H1 (cell line): ENCODE results near the gene LIN28B. TPM values are rescaled to one million over a fixed set of nuclear protein-coding genes. Genes with fewer than 3 reads are reported as not detected.

Experiments used
- CTCF ChIA-PET: fragments of 300-600 bp; sonication (Branson Sonifier 250); formaldehyde crosslinking; loops from one replicate; lab custom pipeline; 2021; ENCODE audit not compliant: partially characterized antibody; lab: Charles Lee
- POLR2A ChIA-PET: fragments of 300-600 bp; sonication (Branson Sonifier 250); formaldehyde crosslinking; loops from one replicate; lab custom pipeline; 2021; ENCODE audit warnings: inconsistent platforms; ENCODE audit not compliant: partially characterized antibody; lab: Charles Lee
- DNase-seq, 2 experiments: peaks; one replicate each; pipeline versions ENCODE4 v3.0.0 to v3.0.0-alpha.2; 2010 to 2022; ENCODE audit warnings: low spot score in 2 of 2, low read depth in 1 of 2, mixed read lengths in 1 of 2
- FAIRE-seq: peaks from 2 replicates; lab custom pipeline; 2011; peaks lifted over from hg19 to GRCh38; lab: Jason Lieb, UNC
- H2AFZ ChIP-seq: 2 replicates; pipeline ENCODE4 v1.8.1; 2012; ENCODE audit warnings: low read length, inconsistent platforms
- H2AK5ac ChIP-seq: 2 replicates; pipeline ENCODE4 v1.6.1; 2013; ENCODE audit warnings: low read depth, low read length
- H2BK120ac ChIP-seq: replicated peaks from 2 replicates; pipeline ENCODE3; 2013; ENCODE audit warnings: low read depth, low read length, inconsistent platforms
- H2BK12ac ChIP-seq: 2 replicates; pipeline ENCODE4 v1.6.1; 2013; ENCODE audit warnings: low read depth, low read length
- H2BK15ac ChIP-seq: 2 replicates; pipeline ENCODE4 v1.6.1; 2013; ENCODE audit warnings: low read length
- H2BK20ac ChIP-seq: 2 replicates; pipeline ENCODE4 v1.6.1; 2013; ENCODE audit warnings: low read length
- H2BK5ac ChIP-seq: 2 replicates; pipeline ENCODE4 v1.6.1; 2013; ENCODE audit warnings: low read depth, low read length
- H3K14ac ChIP-seq: 2 replicates; pipeline ENCODE4 v1.6.1; 2013; ENCODE audit warnings: inconsistent platforms; ENCODE audit not compliant: insufficient read length
- H3K18ac ChIP-seq: 2 replicates; pipeline ENCODE4 v1.6.1; 2013; ENCODE audit warnings: low read length; ENCODE audit errors: extremely low read depth
- H3K23ac ChIP-seq: 2 replicates; pipeline ENCODE4 v1.6.1; 2013; ENCODE audit warnings: inconsistent platforms; ENCODE audit not compliant: insufficient read length
- H3K23me2 ChIP-seq: 2 replicates; pipeline ENCODE4 v1.6.1; 2013; ENCODE audit warnings: low read depth, low read length
- H3K27ac ChIP-seq: 2 replicates; pipeline ENCODE4 v1.6.1; 2011; ENCODE audit warnings: low read depth, low read length, inconsistent platforms
- H3K27me3 ChIP-seq, 4 experiments: replicated peaks in 1 of 4; 1 replicate in 1 of 4; 2 replicates in 3 of 4; pipeline versions ENCODE4 v1.6.1 to v1.8.1; 2011 to 2013; ENCODE audit warnings: low read length in 3 of 4, mild to moderate bottlenecking in 3 of 4, inconsistent platforms in 2 of 4, mixed read lengths in 2 of 4, moderate library complexity in 1 of 4; ENCODE audit not compliant: control insufficient read depth in 3 of 4, insufficient read depth in 3 of 4; ENCODE audit errors: extremely low read depth in 1 of 4
- H3K36me3 ChIP-seq, 4 experiments: 2 replicates each; pipeline versions ENCODE4 v1.6.1 to v1.8.1; 2011 to 2013; ENCODE audit warnings: mild to moderate bottlenecking in 4 of 4, low read length in 3 of 4, moderate library complexity in 2 of 4, control low read depth in 1 of 4, inconsistent platforms in 1 of 4; ENCODE audit not compliant: insufficient read depth in 4 of 4, control insufficient read depth in 2 of 4
- H3K4ac ChIP-seq: replicated peaks from 2 replicates; pipeline ENCODE3; 2013; ENCODE audit warnings: low read length, low read depth, mixed read lengths, inconsistent platforms; ENCODE audit not compliant: insufficient read length
- H3K4me1 ChIP-seq, 4 experiments: replicated peaks in 1 of 4; 1 replicate in 1 of 4; 2 replicates in 3 of 4; pipeline versions ENCODE4 v1.6.1 to v1.8.1; 2011 to 2013; ENCODE audit warnings: low read length in 3 of 4, inconsistent platforms in 2 of 4, mixed read lengths in 1 of 4; ENCODE audit not compliant: insufficient read depth in 4 of 4, control insufficient read depth in 3 of 4
- H3K4me2 ChIP-seq, 2 experiments: 2 replicates each; pipeline versions ENCODE4 v1.6.1 to v1.8.1; 2011 to 2013; ENCODE audit warnings: low read depth in 2 of 2, low read length in 2 of 2, control low read depth in 1 of 2, inconsistent platforms in 1 of 2, mild to moderate bottlenecking in 1 of 2; ENCODE audit not compliant: insufficient read depth in 1 of 2
- H3K4me3 ChIP-seq, 4 experiments: fragments of 200-600, 300-600 bp in 1 of 4; sonication (generic), shearing (Covaris generic), sonication (Bioruptor Twin) in 1 of 4; 2 replicates each; pipeline versions ENCODE4 v1.5.1 to v1.8.1; 2011 to 2016; ENCODE audit warnings: low read length in 4 of 4, low read depth in 3 of 4, control low read depth in 2 of 4, inconsistent platforms in 2 of 4, mild to moderate bottlenecking in 2 of 4, mixed read lengths in 1 of 4, moderate library complexity in 1 of 4; ENCODE audit not compliant: insufficient read depth in 2 of 4; ENCODE audit errors: extremely low read depth in 1 of 4
- H3K56ac ChIP-seq: replicated peaks from 2 replicates; pipeline ENCODE3; 2013; ENCODE audit warnings: low read depth, mild to moderate bottlenecking, mixed read lengths, low read length, inconsistent platforms; ENCODE audit not compliant: insufficient read length
- H3K79me1 ChIP-seq: 2 replicates; pipeline ENCODE4 v1.6.1; 2013; ENCODE audit warnings: low read depth, low read length, control low read depth
- H3K79me2 ChIP-seq, 2 experiments: 2 replicates each; pipeline versions ENCODE4 v1.6.1 to v1.8.1; 2012 to 2013; ENCODE audit warnings: low read length in 2 of 2, mild to moderate bottlenecking in 2 of 2, inconsistent platforms in 1 of 2; ENCODE audit not compliant: insufficient read depth in 2 of 2, control insufficient read depth in 1 of 2
- H3K9ac ChIP-seq, 4 experiments: replicated peaks in 1 of 4; 1 replicate in 1 of 4; 2 replicates in 3 of 4; pipeline versions ENCODE4 v1.6.1 to v1.8.1; 2011 to 2013; ENCODE audit warnings: low read depth in 3 of 4, low read length in 3 of 4, control low read depth in 2 of 4, mild to moderate bottlenecking in 2 of 4, moderate library complexity in 2 of 4, inconsistent platforms in 1 of 4; ENCODE audit errors: extremely low read depth in 1 of 4
- H3K9me3 ChIP-seq, 2 experiments: 2 replicates each; pipeline versions ENCODE4 v1.6.1 to v1.8.1; 2012 to 2013; ENCODE audit warnings: mild to moderate bottlenecking in 2 of 2, moderate library complexity in 2 of 2, control low read depth in 1 of 2, inconsistent platforms in 1 of 2, low read depth in 1 of 2, low read length in 1 of 2, mixed read lengths in 1 of 2; ENCODE audit not compliant: insufficient read depth in 2 of 2
- H4K20me1 ChIP-seq, 2 experiments: replicated peaks in 1 of 2; 2 replicates each; pipeline versions ENCODE3 to v1.8.1; 2011 to 2013; ENCODE audit warnings: inconsistent platforms in 2 of 2, low read length in 2 of 2, mild to moderate bottlenecking in 1 of 2; ENCODE audit not compliant: insufficient read depth in 2 of 2, control insufficient read depth in 1 of 2
- H4K5ac ChIP-seq: 2 replicates; pipeline ENCODE4 v1.6.1; 2013; ENCODE audit warnings: low read length, low read depth, mixed read lengths, inconsistent platforms; ENCODE audit not compliant: insufficient read length
- H4K8ac ChIP-seq: 2 replicates; pipeline ENCODE4 v1.8.0; 2013; ENCODE audit warnings: mild to moderate bottlenecking, moderate library complexity, low read length, inconsistent platforms; ENCODE audit not compliant: insufficient read depth; ENCODE audit errors: extremely low read depth
- H4K91ac ChIP-seq: replicated peaks from 2 replicates; pipeline ENCODE3; 2013; ENCODE audit warnings: low read length, mixed read lengths, inconsistent platforms; ENCODE audit not compliant: insufficient read length
- BCL11A ChIP-seq, 2 experiments: IDR thresholded peaks; one replicate each; pipeline ENCODE4 v1.6.1; 2011; ENCODE audit warnings: low read depth in 2 of 2, low read length in 2 of 2, mild to moderate bottlenecking in 2 of 2
- CEBPB ChIP-seq: IDR thresholded peaks from 2 replicates; pipeline ENCODE4 v1.6.1; 2012; ENCODE audit warnings: low read depth, low read length
- RNF2 ChIP-seq: fragments of 200-900, 300-1000 bp; sonication (generic); IDR thresholded peaks from 2 replicates; pipeline ENCODE4 v1.7.1; 2016; ENCODE audit warnings: borderline replicate concordance, low read depth, mild to moderate bottlenecking, antibody characterized with exemption, low read length; ENCODE audit not compliant: poor library complexity, severe bottlenecking; ENCODE audit errors: missing control alignments
- SIX5 ChIP-seq: IDR thresholded peaks from 2 replicates; pipeline ENCODE4 v1.6.1; 2011; ENCODE audit warnings: mild to moderate bottlenecking, low read depth, low read length
- WGBS, 2 experiments: shearing (Covaris generic) in 1 of 2; methylation state at CpG; one replicate each; pipeline versions ENCODE4 v1.1.6 to v1.1.7; 2013 to 2015; ENCODE audit warnings: low lambda C conversion rate in 2 of 2, mixed read lengths in 2 of 2, inconsistent platforms in 1 of 2, low coverage in 1 of 2, missing lambda C conversion rate in 1 of 2; ENCODE audit not compliant: insufficient replicate concordance in 2 of 2, insufficient coverage in 1 of 2, insufficient read length in 1 of 2; ENCODE audit errors: extremely low coverage in 1 of 2, missing lambda C conversion rate in 1 of 2; 5-methylcytosine and 5-hydroxymethylcytosine counted together
- polyA plus RNA-seq, 7 experiments: library from polyadenylated mRNA; depleted of rRNA in 3 of 7; stranded (reverse) in 5 of 7; unstranded in 2 of 7; fragments of >200 nt in 5 of 7; fragments of 200-250 nt in 2 of 7; gene quantifications; 1 replicate in 5 of 7; 2 replicates in 1 of 7; 4 replicates in 1 of 7; pipeline versions ENCODE4 v1.2.1 to v1.2.3, GENCODE V29; 2011 to 2013; ENCODE audit warnings: missing spikeins in 2 of 7, mixed read lengths in 2 of 7
- total RNA-seq: library from RNA; stranded (reverse); fragmentation: NEBNext Ultra II Directional; extraction: Animal tissue kit (Norgen Biotek cat#: 25700); gene quantifications from 2 replicates; pipeline ENCODE4 v1.2.1, GENCODE V29; 2021

LIN28B gene
- total and polyA plus RNA-seq, 2 of the 8 experiments (the other 6 are each of a cell fraction or from before 2014, with no cell fraction given), result 27.4 to 94.7 TPM

DNA sequence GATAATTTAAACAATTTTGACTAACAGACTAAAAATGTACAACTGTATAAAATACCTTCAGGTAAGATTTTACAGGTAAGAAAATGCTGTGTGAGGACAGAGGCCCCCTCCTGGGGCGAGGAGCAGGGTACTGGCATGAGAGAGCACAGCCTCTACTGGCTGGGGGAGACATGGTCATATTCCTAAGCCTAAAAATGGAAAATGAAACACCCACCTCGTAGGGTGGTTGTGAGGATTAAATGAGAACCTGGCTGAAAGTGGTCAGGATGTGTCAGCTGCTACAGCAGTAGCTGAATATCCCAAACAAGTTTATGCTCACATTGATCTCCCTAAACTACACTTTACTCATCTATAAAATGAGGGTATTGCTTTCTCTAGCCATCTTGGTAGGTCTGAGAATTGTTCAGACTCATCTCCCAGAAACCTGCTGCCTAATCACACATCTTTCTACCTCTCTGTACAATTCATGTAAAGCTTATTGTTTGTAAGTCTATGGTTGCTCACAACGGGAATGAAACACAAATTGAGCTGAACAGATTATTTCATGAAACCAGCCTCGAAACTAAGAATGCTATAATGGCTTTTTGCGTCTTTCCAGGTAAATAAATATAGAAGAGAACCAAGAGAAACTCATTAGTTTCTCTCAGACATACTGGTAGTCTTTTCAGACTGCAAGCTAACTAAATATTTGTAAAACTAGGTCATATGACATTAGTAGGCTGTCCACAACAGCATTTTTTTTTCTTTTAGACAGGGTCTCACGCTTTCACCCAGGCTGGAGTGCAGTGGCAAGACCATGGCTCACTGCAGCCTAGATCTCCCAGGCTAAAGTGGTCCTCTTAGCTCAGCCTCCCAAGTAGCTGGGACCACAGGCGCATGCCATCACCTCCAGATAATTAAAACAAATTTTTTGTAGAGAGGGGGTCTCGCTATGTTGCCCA, 153.3 kb downstream of the LIN28B start:
- H3K36me3 ChIP-seq, result no peaks in the 10 kb centered on the region
- H3K79me2 ChIP-seq, result no peaks in the 10 kb centered on the region
- no peak overlapping the region for H2BK15ac ChIP-seq
- no peak overlapping the region for H2BK120ac ChIP-seq
- H4K91ac ChIP-seq, result no peak overlapping the region
- H2BK12ac ChIP-seq, result no peak overlapping the region
- H3K4me1 ChIP-seq, result no peaks in the 10 kb centered on the region
- no peaks in the 10 kb centered on the region for H3K23me2 ChIP-seq
- no peak for DNase-seq
- FAIRE-seq, result no peak
- H3K9me3 ChIP-seq, result no peaks in the 10 kb centered on the region
- H3K14ac ChIP-seq, result no peak overlapping the region
- H3K27me3 ChIP-seq, result no peaks in the 10 kb centered on the region
- no peak overlapping the region for H3K9ac ChIP-seq
- H4K8ac ChIP-seq, result no peak overlapping the region
- no peak overlapping the region for H2BK20ac ChIP-seq
- no peak overlapping the region for H3K27ac ChIP-seq
- H3K4me3 ChIP-seq, result no peak overlapping the region
- WGBS, 2 experiments, result 81% methylated on average over 8 of the region's 8 CpGs; no CpG with 5 or more reads in 1 of the 2 experiments
- H4K5ac ChIP-seq, result no peak overlapping the region
- ChIA-PET POLR2A (interaction anchor here (1.0 kb wide), 1 partner anchor 13 kb away, joined by 3 read pairs; no protein-coding TSS in a partner anchor), CTCF (interaction anchor here (0.9 to 4.1 kb wide), 8 partner anchors 8 to 253 kb away, joined by 3 to 13 read pairs (median 4); no protein-coding TSS in a partner anchor)
- no peaks in the 10 kb centered on the region for H4K20me1 ChIP-seq
- no peak overlapping the region for H2BK5ac ChIP-seq
- H3K79me1 ChIP-seq, result no peaks in the 10 kb centered on the region
- H3K4ac ChIP-seq, result no peak overlapping the region
- H3K4me2 ChIP-seq, result no peak overlapping the region
- no peak overlapping the region for H2AFZ ChIP-seq
- no peak overlapping the region for H3K56ac ChIP-seq
- H2AK5ac ChIP-seq, result no peak overlapping the region
- H3K23ac ChIP-seq, result no peak overlapping the region
- no peak overlapping the region for H3K18ac ChIP-seq
- TF ChIP-seq BCL11A (IDR thresholded peaks at IDR 0.05; ENCODE audit: low read depth in 2 of 2, low read length in 2 of 2), result no peak
- no peak for TF ChIP-seq SIX5
- TF ChIP-seq RNF2, result no peak
- no peak for TF ChIP-seq CEBPB
